ENCODE results near the gene GDAP2.

The GDAP2 gene

GRCh38 chr1:117842408-117843170 lies 86.8 kb downstream of the GDAP2 start:
- in situ Hi-C loops (cut with MboI; ENCODE audit: low sequenced_read_pairs, unreplicated experiment) = no loop called here
- DNase-seq (ENCODE audit: low spot score) = no peak
- no peak for TF ChIP-seq CTCF (IDR thresholded peaks at IDR 0.05; ENCODE audit: borderline replicate concordance, control extremely low read depth, extremely low read depth, insufficient read depth, missing control alignments)

- in situ Hi-C loops (cut with MboI; ENCODE audit: low sequenced_read_pairs, unreplicated experiment) = no loop called here
- no peak for TF ChIP-seq CTCF (IDR thresholded peaks at IDR 0.05; ENCODE audit: borderline replicate concordance, control extremely low read depth, extremely low read depth, insufficient read depth, missing control alignments)
- no peak for DNase-seq (ENCODE audit: low spot score)
These were observed 88.2 kb downstream of the GDAP2 start for GRCh38 chr1:117841117-117841650.

- no peak for DNase-seq (ENCODE audit: low spot score)
- TF ChIP-seq CTCF (IDR thresholded peaks at IDR 0.05; ENCODE audit: borderline replicate concordance, control extremely low read depth, extremely low read depth, insufficient read depth, missing control alignments) = no peak
These were observed 90.5 kb downstream of the GDAP2 start for GRCh38 chr1:117838911-117839310.

GRCh38 chr1:117836069-117836468 lies 93.4 kb downstream of the GDAP2 start:
- TF ChIP-seq CTCF (IDR thresholded peaks at IDR 0.05; ENCODE audit: borderline replicate concordance, control extremely low read depth, extremely low read depth, insufficient read depth, missing control alignments) = no peak
- in situ Hi-C loops (cut with MboI; ENCODE audit: low sequenced_read_pairs, unreplicated experiment) = no loop called here
- DNase-seq (ENCODE audit: low spot score) = peak; percentile 4

More at GRCh38 chr1:117838911-117839310, 90.5 kb downstream of the GDAP2 start:
- in situ Hi-C loops (cut with MboI; ENCODE audit: low sequenced_read_pairs, unreplicated experiment) = no loop called here

- DNase-seq (ENCODE audit: low spot score) = no peak
- in situ Hi-C loops (cut with MboI; ENCODE audit: low sequenced_read_pairs, unreplicated experiment) = no loop called here
- TF ChIP-seq CTCF (IDR thresholded peaks at IDR 0.05; ENCODE audit: borderline replicate concordance, control extremely low read depth, extremely low read depth, insufficient read depth, missing control alignments) = no peak
These were observed 95.0 kb downstream of the GDAP2 start for GRCh38 chr1:117834416-117834815.

GRCh38 chr1:117832453-117832852 lies 97.0 kb downstream of the GDAP2 start:
- in situ Hi-C loops (cut with MboI; ENCODE audit: low sequenced_read_pairs, unreplicated experiment) = no loop called here
- TF ChIP-seq CTCF (IDR thresholded peaks at IDR 0.05; ENCODE audit: borderline replicate concordance, control extremely low read depth, extremely low read depth, insufficient read depth, missing control alignments) = no peak
- DNase-seq (ENCODE audit: low spot score) = no peak
